Cardiac muscle cell (in vitro differentiated cells and primary cell): Measurements from ENCODE around the gene ZNF652. TPM values are rescaled to one million over a fixed set of nuclear protein-coding genes. Genes with fewer than 3 reads are reported as not detected.
"Not testable (repeated sequence)": the region's sequence is repeated elsewhere in the genome, so short reads cannot be mapped to it uniquely, and the experiment has no call there.

Source experiments
- DNase-seq, 2 donors: peaks; one replicate each; pipeline versions ENCODE4 v3.0.0 to v3.0.0-alpha.2; 2010 to 2017; ENCODE audit warnings: low read depth in 1 of 2, low spot score in 1 of 2
- H3K27ac ChIP-seq: fragments of 200-600 bp; sonication (generic); 2 replicates; pipeline ENCODE4 v1.5.1; 2016
- H3K27me3 ChIP-seq: fragments of 200-600 bp; sonication (generic); 2 replicates; pipeline ENCODE4 v1.6.0; 2016; ENCODE audit warnings: control low read depth
- H3K36me3 ChIP-seq: fragments of 200-600 bp; sonication (generic); 2 replicates; pipeline ENCODE4 v1.5.1; 2016; ENCODE audit warnings: control low read depth
- H3K4me1 ChIP-seq: fragments of 200-600 bp; sonication (generic); 2 replicates; pipeline ENCODE4 v1.8.1; 2017; ENCODE audit warnings: low read depth, mild to moderate bottlenecking, mixed run types
- H3K4me3 ChIP-seq: fragments of 200-600 bp; sonication (generic); 2 replicates; pipeline ENCODE4 v1.5.1; 2016; ENCODE audit warnings: mild to moderate bottlenecking
- H3K9me3 ChIP-seq: fragments of 200-600 bp; sonication (generic); 2 replicates; pipeline ENCODE4 v1.5.1; 2017; ENCODE audit warnings: low read depth, mild to moderate bottlenecking, control low read depth
- CTCF ChIP-seq: IDR thresholded peaks from 2 replicates; pipeline ENCODE4 v1.5.1; 2012; ENCODE audit warnings: low read depth, mild to moderate bottlenecking, low read length
- polyA plus RNA-seq: library from polyadenylated mRNA; unstranded; fragments of >200 nt; fragmentation: Nextera tagmentation; extraction: Ambion mirVana; gene quantifications from 2 replicates; pipeline ENCODE4 v1.2.1, GENCODE V29; 2016
- total RNA-seq: library from RNA; depleted of rRNA; stranded (reverse); fragments of >200 nt; gene quantifications from 2 replicates; pipeline ENCODE4 v1.2.3, GENCODE V29; 2016

Gene ZNF652
- total and polyA plus RNA-seq, 2 experiments from 2014 or later = 27.4 to 48.5 TPM

- no peak overlapping the region for H3K27ac ChIP-seq
- no peaks in the 10 kb centered on the region for H3K9me3 ChIP-seq
- no peak for TF ChIP-seq CTCF
- no peaks in the 10 kb centered on the region for H3K4me1 ChIP-seq
- no peak for DNase-seq
- H3K27me3 ChIP-seq = no peaks in the 10 kb centered on the region
- no peak overlapping the region for H3K4me3 ChIP-seq
- H3K36me3 ChIP-seq = no peaks in the 10 kb centered on the region
Observed at GRCh38 chr17:49280918-49281317, 81.1 kb downstream of the ZNF652 start.

- no peak for DNase-seq
- H3K36me3 ChIP-seq = no peaks in the 10 kb centered on the region
Observed at GRCh38 chr17:49280061-49280460, 82.0 kb downstream of the ZNF652 start.

GRCh38 chr17:49279263-49280015, 82.6 kb downstream of the ZNF652 start:
- not testable (repeated sequence) for H3K4me3 ChIP-seq, H3K4me1 ChIP-seq, H3K27me3 ChIP-seq, H3K27ac ChIP-seq, H3K9me3 ChIP-seq, H3K36me3 ChIP-seq, DNase-seq

More at GRCh38 chr17:49280061-49280460, 82.0 kb downstream of the ZNF652 start:
- no peaks in the 10 kb centered on the region for H3K27me3 ChIP-seq
- H3K4me3 ChIP-seq = no peak overlapping the region
- no peak overlapping the region for H3K27ac ChIP-seq
- no peaks in the 10 kb centered on the region for H3K4me1 ChIP-seq
- no peak for TF ChIP-seq CTCF
- H3K9me3 ChIP-seq = no peaks in the 10 kb centered on the region

- Histone ChIP-seq H3K27ac (no peak overlapping the region), H3K36me3 (no peaks in the 10 kb centered on the region), H3K4me3 (no peak overlapping the region), H3K4me1 (no peaks in the 10 kb centered on the region), H3K27me3 (no peaks in the 10 kb centered on the region), H3K9me3 (no peaks in the 10 kb centered on the region)
- TF ChIP-seq CTCF = no peak
- DNase-seq = no peak
Observed at GRCh38 chr17:49278076-49278475, 84.0 kb downstream of the ZNF652 start.

- Histone ChIP-seq H3K27me3 (no peaks in the 10 kb centered on the region), H3K36me3 (no peaks in the 10 kb centered on the region)
- no peak for TF ChIP-seq CTCF
Observed at GRCh38 chr17:49277638-49278037, 84.4 kb downstream of the ZNF652 start.

GRCh38 chr17:49275981-49276380, 86.1 kb downstream of the ZNF652 start:
- H3K36me3 ChIP-seq, H3K27me3 ChIP-seq, H3K27ac ChIP-seq, DNase-seq, H3K4me3 ChIP-seq, H3K4me1 ChIP-seq, H3K9me3 ChIP-seq: not testable (repeated sequence)

More at GRCh38 chr17:49277638-49278037, 84.4 kb downstream of the ZNF652 start:
- peak in 1 of 2 donors; percentile 5 for DNase-seq
- Histone ChIP-seq H3K27ac (no peak overlapping the region), H3K9me3 (no peaks in the 10 kb centered on the region), H3K4me3 (no peak overlapping the region), H3K4me1 (no peaks in the 10 kb centered on the region)
